Mesothelial cell of epicardium (in vitro differentiated cells): ENCODE measurements around the gene HHAT. TPM values are rescaled to one million over a fixed set of nuclear protein-coding genes. Genes with fewer than 3 reads are reported as not detected.

Source experiments
- DNase-seq, 2 experiments: peaks; one replicate each; pipeline ENCODE4 v3.0.0; 2021; ENCODE audit warnings: low spot score in 2 of 2; ENCODE audit not compliant: unreplicated experiment in 2 of 2
- H3K27ac Mint-ChIP-seq: 2 replicates; pipeline ENCODE4 v1.8.0; 2021; ENCODE audit warnings: mixed read lengths
- H3K27me3 Mint-ChIP-seq: 2 replicates; pipeline ENCODE4 v1.8.0; 2021; ENCODE audit warnings: low read depth, mixed read lengths
- H3K36me3 Mint-ChIP-seq: 2 replicates; pipeline ENCODE4 v1.8.0; 2021; ENCODE audit warnings: mixed read lengths
- H3K4me1 Mint-ChIP-seq: 2 replicates; pipeline ENCODE4 v1.8.0; 2021; ENCODE audit warnings: mixed read lengths
- H3K4me3 Mint-ChIP-seq: 2 replicates; pipeline ENCODE4 v1.8.0; 2021; ENCODE audit warnings: mild to moderate bottlenecking, moderate library complexity, mixed read lengths
- H3K9me3 Mint-ChIP-seq: 2 replicates; pipeline ENCODE4 v1.8.0; 2021; ENCODE audit warnings: mixed read lengths
- CTCF ChIP-seq: fragments of 200-600 bp; sonication (generic); IDR thresholded peaks from one replicate; pipeline ENCODE4 v1.5.0; 2021; ENCODE audit warnings: antibody characterized with exemption; ENCODE audit not compliant: unreplicated experiment
- total RNA-seq: library from RNA; stranded (reverse); gene quantifications from 3 replicates; pipeline ENCODE4 v1.2.1, GENCODE V29; 2021

The HHAT gene
- total RNA-seq, 1 donor from 2014 or later: 19.2 TPM

GRCh38 chr1:210662291-210663050, 333.8 kb downstream of the HHAT start:
- Mint-ChIP-seq H3K27ac (no peak overlapping the region), H3K4me3 (no peak overlapping the region)
- TF ChIP-seq CTCF: no peak

GRCh38 chr1:210663730-210664573, 335.2 kb downstream of the HHAT start:
- Mint-ChIP-seq H3K9me3 (peaks cover 11% of the 10 kb centered on the region), H3K27me3 (peaks cover 32% of the 10 kb centered on the region), H3K27ac (no peak overlapping the region), H3K4me1 (peaks cover 20% of the 10 kb centered on the region), H3K4me3 (no peak overlapping the region), H3K36me3 (no peaks in the 10 kb centered on the region)
- no peak for DNase-seq
- TF ChIP-seq CTCF: no peak

More at GRCh38 chr1:210662291-210663050, 333.8 kb downstream of the HHAT start:
- H3K36me3 Mint-ChIP-seq: peaks cover 7% of the 10 kb centered on the region
- H3K4me1 Mint-ChIP-seq: peaks cover 20% of the 10 kb centered on the region
- no peak for DNase-seq
- peaks cover 21% of the 10 kb centered on the region for H3K9me3 Mint-ChIP-seq
- peaks cover 40% of the 10 kb centered on the region for H3K27me3 Mint-ChIP-seq

- H3K4me1 Mint-ChIP-seq: no peaks in the 10 kb centered on the region
- no peak overlapping the region for H3K4me3 Mint-ChIP-seq
- H3K9me3 Mint-ChIP-seq: no peaks in the 10 kb centered on the region
- no peak overlapping the region for H3K27ac Mint-ChIP-seq
- H3K27me3 Mint-ChIP-seq: peaks cover 25% of the 10 kb centered on the region
- DNase-seq: no peak
- no peak for TF ChIP-seq CTCF
- H3K36me3 Mint-ChIP-seq: no peaks in the 10 kb centered on the region
Measured at GRCh38 chr1:210669951-210670350, 341.2 kb downstream of the HHAT start.

- no peak overlapping the region for H3K27ac Mint-ChIP-seq
- DNase-seq: no peak
- H3K9me3 Mint-ChIP-seq: no peaks in the 10 kb centered on the region
- H3K36me3 Mint-ChIP-seq: no peaks in the 10 kb centered on the region
- no peak for TF ChIP-seq CTCF
- peaks cover 12% of the 10 kb centered on the region for H3K27me3 Mint-ChIP-seq
- no peak overlapping the region for H3K4me3 Mint-ChIP-seq
- no peaks in the 10 kb centered on the region for H3K4me1 Mint-ChIP-seq
Measured at GRCh38 chr1:210674151-210674550, 345.4 kb downstream of the HHAT start.

GRCh38 chr1:210676539-210676938, 347.8 kb downstream of the HHAT start:
- H3K27ac Mint-ChIP-seq: no peak overlapping the region
- H3K27me3 Mint-ChIP-seq: peaks cover 5% of the 10 kb centered on the region
- TF ChIP-seq CTCF: no peak
- H3K36me3 Mint-ChIP-seq: no peaks in the 10 kb centered on the region
- no peaks in the 10 kb centered on the region for H3K9me3 Mint-ChIP-seq
- no peaks in the 10 kb centered on the region for H3K4me1 Mint-ChIP-seq
- no peak overlapping the region for H3K4me3 Mint-ChIP-seq
- DNase-seq: no peak
